Measurements from ENCODE around the gene DNAJA2. TPM values are rescaled to one million over a fixed set of nuclear protein-coding genes. Genes with fewer than 3 reads are reported as not detected.
A peak's percentile ranks its signal among the peaks of the same experiment; 100 is the strongest.

DNAJA2 gene
- 10 to 100 TPM; 30.5 to 45.7 (median 36.5) TPM for total RNA-seq

GRCh38 chr16:46973207-46973995, at the start of gene DNAJA2:
DNAJA2 (minus strand) TSS chr16:46973674; CDS start chr16:46973572, 102 bp downstream.
- peaks cover 0 to 24% (median 7%) of the 10 kb centered on the region in 4 donors for H3K4me1 ChIP-seq
- H3K27ac ChIP-seq: peak within 1 kb of the TSS; percentile 95 to 100 (median 97)
- DNase-seq: peak; percentile 93 to 97 (median 96)
- no peaks in the 10 kb centered on the region for H3K9me3 ChIP-seq
- no peak for TF ChIP-seq CTCF (IDR thresholded peaks at IDR 0.05)
- TF ChIP-seq POLR2A (IDR thresholded peaks at IDR 0.05): peak; percentile 79 to 86
- H3K27me3 ChIP-seq: no peaks in the 10 kb centered on the region
- H3K36me3 ChIP-seq: peaks cover 0 to 17% (median 0%) of the 10 kb centered on the region in 3 donors
- H3K4me3 ChIP-seq: peak within 1 kb of the TSS; percentile 79 to 98 (median 90)

- no peaks in the 10 kb centered on the region for H3K36me3 ChIP-seq
- no peaks in the 10 kb centered on the region for H3K9me3 ChIP-seq
- no peak for TF ChIP-seq CTCF (IDR thresholded peaks at IDR 0.05)
- TF ChIP-seq POLR2A (IDR thresholded peaks at IDR 0.05): no peak
- H3K4me1 ChIP-seq: no peaks in the 10 kb centered on the region
- no peak overlapping the region for H3K27ac ChIP-seq
- DNase-seq: no peak
- H3K4me3 ChIP-seq: no peak overlapping the region
- no peaks in the 10 kb centered on the region for H3K27me3 ChIP-seq
Measured at GRCh38 chr16:47019568-47019967, 46.1 kb upstream of the DNAJA2 start.

- H3K36me3 ChIP-seq: no peaks in the 10 kb centered on the region
- peak; percentile 53 to 84 (median 67) for DNase-seq
- no peak for TF ChIP-seq POLR2A (IDR thresholded peaks at IDR 0.05)
- peak in 5 of 6 experiments; percentile 4 to 59 (median 54) for TF ChIP-seq CTCF (IDR thresholded peaks at IDR 0.05)
- no peaks in the 10 kb centered on the region for H3K9me3 ChIP-seq
- H3K27me3 ChIP-seq: no peaks in the 10 kb centered on the region
- no peak overlapping the region for H3K27ac ChIP-seq
- H3K4me3 ChIP-seq: no peak overlapping the region
- no peaks in the 10 kb centered on the region for H3K4me1 ChIP-seq
Measured at GRCh38 chr16:47018223-47018891, 44.9 kb upstream of the DNAJA2 start.

DNA sequence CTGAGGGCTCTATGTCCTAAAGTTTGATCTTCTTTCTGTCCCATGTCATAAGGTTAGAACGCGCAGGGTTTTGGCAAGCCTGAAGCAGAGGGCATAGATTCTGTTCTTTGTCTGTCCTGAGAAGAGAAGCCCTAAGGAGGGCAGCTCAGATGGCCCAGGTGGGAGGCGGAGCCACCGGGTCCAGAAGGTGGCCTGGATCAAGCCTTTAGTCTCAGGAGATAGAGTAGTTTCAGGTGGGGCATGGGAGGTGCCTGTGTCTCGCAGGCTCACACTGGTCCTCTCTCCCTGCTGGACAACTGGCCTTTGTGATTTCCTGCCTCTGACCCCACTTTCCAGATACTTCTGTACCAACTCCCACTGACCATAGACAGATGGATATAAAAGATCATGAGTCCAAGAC, 44.2 kb upstream of the DNAJA2 start:
- Histone ChIP-seq H3K9me3 (no peaks in the 10 kb centered on the region), H3K27me3 (no peaks in the 10 kb centered on the region), H3K27ac (no peak overlapping the region), H3K4me1 (no peaks in the 10 kb centered on the region), H3K36me3 (no peaks in the 10 kb centered on the region), H3K4me3 (no peak overlapping the region)
- TF ChIP-seq CTCF (IDR thresholded peaks at IDR 0.05) (no peak), POLR2A (IDR thresholded peaks at IDR 0.05) (no peak)
- DNase-seq: no peak

DNA sequence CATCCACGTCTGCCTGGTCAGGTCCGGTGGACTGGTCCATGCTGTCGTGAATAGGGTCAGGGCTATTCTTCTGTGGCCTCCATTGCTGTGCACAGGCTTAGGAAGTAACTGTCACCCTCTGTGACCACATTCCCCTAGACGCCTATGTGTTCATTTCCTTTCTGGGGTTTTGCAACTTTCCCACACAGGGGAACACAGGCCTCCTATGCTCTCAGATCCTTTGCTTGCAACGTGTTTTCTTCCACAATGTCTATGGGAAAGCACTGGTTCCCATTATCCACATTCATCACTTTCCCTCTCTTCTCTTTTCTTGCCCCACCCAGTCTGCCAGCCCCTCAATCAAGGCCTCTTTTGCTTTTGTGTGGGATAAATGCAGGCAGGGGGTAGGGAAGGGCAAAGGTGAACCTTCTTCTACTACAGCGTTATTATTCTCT, 43.2 kb upstream of the DNAJA2 start:
- no peak for DNase-seq
- no peak overlapping the region for H3K4me3 ChIP-seq

More for the DNA sequence above, 43.2 kb upstream of the DNAJA2 start:
- Histone ChIP-seq H3K9me3 (no peaks in the 10 kb centered on the region), H3K27ac (no peak overlapping the region), H3K4me1 (no peaks in the 10 kb centered on the region), H3K27me3 (no peaks in the 10 kb centered on the region), H3K36me3 (no peaks in the 10 kb centered on the region)
- TF ChIP-seq POLR2A (IDR thresholded peaks at IDR 0.05): no peak
- no peak for TF ChIP-seq CTCF (IDR thresholded peaks at IDR 0.05)
